Stimulated activated CD4-positive, alpha-beta T cell treated with anti-CD3 and anti-CD28 coated beads, Interleukin-4, amount 100 ng/mL, for 48 hours (primary cell): ENCODE measurements around the gene RAB18.
"Not testable (repeated sequence)": the region's sequence is repeated elsewhere in the genome, so short reads cannot be mapped to it uniquely, and the experiment has no call there.

Experiments
- DNase-seq, 2 donors: peaks; one replicate each; pipeline ENCODE4 v3.0.0-alpha.2; 2020; ENCODE audit warnings: low read depth in 2 of 2

RAB18 gene

DNA sequence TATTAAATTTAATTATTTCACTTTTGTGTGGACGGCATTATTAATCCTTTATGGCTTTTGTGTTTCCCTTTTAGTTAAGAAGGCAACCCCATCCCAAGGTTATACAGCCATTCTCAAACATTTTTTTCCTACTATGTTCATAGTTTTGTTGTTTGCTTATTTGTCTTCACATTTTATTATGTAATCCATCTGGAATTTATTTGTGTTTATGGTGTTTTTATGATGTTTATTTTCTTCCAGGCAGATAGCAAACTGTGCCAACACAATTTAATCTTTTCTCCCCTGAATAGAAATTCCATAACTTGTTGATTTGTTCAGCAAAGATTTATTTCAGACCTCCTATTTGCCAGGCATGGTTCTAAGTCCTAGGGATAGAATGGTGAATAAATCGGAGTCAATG is 42.9 kb downstream of the RAB18 start:
- no peak for DNase-seq

DNA sequence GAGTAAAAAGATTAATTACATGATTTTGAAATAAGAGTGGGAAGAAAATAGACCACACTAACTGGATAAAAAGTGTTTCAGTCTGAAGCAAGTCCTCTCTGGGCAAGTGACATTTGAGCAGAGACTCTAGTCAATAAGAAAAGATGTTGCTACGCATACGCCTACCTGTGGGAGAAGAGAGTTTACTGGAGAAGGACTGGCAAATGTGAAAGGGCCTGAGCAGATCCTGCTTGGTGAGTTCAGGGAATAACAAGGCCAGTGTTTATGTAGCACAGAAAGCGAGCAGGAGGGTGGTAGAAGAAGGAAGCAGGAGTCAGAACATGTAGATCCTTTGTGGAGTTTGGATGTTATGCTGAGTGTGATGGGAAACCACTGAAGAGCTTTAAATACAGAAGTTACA is 43.4 kb downstream of the RAB18 start:
- no peak for DNase-seq

DNA sequence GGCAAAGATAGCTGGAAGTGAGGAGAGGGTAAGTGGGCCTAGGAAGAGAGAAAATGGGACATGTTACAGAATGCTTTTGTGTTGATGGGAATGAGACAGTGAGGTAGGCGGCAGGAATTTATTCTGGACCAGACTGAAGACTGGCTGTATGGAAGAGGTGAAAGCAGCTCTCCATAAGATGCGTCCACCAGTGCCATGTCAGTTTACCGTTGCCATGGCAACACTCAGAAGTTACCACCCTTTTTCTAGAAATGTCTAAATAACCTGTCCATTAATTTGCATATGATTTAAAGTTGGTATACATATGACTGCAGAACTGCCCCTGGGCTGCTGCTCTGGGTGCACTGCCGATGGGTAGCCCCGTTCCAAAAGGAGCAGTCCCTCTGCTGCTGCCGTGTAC is 46.7 kb downstream of the RAB18 start:
- no peak for DNase-seq

DNA sequence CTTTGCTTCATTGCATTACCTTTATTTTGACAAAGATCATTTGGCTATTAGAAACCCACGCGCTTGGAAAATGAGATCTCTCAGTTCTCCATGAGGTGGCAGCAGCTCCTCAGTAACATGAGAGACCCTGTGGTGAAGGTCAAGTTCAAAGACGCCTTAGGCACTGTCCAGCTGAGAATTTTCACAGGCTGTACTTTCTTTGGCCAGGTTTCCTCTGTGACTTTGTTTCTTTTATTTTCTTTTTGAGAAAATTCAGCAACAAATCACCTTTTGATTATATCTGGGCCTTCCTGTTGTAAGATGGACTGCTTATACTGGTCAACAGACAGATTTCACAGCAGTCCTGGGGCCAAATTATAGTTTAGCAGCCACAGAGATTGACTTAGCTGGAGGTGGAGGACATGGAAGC is 54.5 kb downstream of the RAB18 start:
- no peak for DNase-seq

DNA sequence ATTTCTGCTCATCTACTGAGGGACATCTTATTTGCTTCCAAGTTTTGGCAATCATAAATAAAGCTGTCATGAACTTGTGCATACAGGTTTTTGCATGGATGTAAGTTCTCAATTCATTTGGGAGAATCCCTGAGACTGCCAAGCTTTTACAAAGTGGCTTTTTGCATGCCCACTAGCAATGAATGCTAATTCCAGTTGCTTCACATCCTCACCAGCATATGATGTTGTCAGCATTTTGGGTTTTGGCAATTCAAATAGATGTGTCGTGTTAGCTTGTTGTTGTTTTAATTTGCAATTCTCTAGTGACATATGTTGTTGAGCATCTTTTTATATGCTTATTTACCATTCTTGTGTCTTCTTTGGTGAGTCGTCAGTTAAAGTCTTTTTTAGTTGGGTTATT is 57.2 kb downstream of the RAB18 start:
- no peak for DNase-seq

DNA sequence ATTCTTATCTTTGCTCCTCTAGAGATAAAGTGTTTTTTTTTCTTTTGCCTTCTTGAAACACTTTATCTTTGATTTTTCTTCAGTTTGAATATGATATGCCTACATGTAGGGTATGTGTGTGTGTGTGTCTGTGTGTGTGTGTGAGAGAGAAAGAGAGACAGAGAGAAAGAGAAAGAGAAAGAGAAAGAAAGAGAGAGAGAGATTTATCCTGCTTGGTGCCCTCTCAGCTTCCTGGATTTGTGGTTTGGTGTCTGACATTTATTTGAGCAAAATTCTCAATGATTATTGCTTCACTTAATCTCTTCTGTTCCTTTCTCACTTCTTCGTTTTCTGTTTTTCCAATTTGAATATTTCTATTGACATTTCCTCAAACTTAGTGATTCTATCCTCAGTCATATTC is 60.3 kb downstream of the RAB18 start:
- DNase-seq, result no peak

DNA sequence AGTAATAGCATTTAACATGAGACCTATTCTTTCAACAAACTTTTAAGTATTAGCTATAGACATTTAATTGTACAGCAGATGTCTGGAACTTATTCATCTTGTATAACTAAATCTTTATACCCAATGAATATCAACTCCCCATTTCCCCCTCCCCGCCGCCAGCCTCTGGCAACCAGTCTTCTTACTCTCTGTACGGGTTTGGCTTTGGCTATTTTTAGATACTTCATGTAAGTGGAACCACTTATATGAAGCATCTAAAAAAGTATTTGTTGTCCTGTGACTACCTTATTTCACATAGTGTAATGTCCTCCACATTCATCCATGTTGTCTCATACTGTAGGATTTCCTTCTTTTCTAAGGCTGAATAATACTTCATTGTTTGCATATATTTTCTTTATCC is 60.8 kb downstream of the RAB18 start:
- DNase-seq, result no peak

DNA sequence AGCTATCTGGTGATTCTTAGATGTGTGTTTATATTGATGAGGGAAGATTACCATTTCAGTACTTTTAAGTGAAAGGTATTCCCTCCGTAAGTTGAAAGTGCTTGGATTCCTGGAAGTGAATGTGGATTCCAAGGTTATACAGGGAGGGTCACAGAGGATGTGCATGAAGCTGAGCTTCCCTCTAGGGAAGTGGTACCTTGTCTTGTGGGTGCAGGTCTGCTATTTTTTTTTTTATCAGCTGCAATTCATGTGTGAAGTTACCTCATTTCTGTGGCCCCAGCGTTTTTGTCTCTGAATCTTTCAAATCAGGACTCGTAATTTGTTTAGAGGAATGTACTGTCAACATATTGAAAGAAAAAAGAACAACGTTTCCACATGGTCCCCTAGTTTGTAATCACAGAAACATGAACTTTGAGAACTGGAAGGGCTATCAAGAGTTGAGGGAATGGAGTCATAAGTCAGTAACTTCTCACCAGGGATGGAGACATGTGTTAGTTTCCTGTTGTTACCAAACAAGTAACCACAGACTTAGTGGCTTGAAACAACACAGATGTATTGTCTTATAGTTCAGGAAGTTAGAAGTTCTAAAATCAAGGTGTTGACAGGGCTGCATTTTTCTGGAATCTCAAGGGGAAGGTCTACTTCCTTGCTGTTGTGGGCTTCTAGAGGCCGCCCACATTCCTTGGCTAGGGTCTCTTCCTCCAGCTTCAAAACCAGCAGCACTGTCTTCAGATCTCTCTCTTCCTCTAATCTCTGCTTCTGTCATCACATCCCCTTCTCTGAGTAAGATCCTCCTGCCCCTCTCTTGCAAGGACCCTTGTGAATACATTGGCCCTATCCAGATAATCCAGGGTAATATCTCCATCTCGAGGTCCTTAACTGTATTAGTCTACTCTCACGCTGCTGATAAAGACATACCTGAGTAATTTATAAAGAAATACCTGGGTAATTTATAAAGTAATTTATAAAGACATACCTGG is 64.4 kb downstream of the RAB18 start:
- DNase-seq, result no peak

DNA sequence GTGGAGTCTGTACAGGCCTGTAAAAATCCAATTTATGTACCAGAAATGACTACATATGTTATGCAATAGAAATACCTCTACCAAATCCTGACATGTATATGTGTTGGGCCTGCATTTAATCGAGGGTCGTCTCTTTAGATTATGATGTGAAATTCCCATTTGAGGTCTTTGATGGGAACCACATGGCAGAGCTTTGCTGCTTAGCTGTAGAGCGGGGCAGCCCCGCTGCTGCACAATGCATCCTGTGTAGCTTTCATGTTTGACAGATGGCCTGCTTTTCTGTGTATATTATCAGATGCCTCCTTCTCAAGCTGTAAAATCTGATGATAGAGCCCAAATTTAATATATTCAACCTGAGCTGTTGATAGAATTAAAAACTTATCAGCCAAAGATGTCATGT is 65.8 kb downstream of the RAB18 start:
- no peak for DNase-seq

DNA sequence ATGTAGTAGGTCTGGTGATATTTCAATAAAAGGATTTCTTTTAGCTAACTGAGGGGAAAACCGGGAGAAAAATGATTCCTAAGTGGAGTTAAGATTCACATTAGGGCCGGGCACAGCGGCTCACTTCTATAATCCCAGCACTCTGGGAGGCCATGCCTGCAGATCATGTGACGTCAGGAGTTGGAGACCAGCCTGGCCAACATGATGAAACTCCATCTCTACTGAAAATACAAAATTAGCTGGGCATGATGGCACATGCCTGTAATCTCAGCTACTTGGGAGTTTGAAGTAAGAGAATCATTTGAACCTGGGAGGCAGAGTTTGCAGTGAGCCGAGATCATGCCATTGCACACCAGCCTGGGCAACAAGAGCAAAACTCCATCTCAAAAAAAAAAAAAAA is 72.9 kb downstream of the RAB18 start:
- DNase-seq, result not testable (repeated sequence)

DNA sequence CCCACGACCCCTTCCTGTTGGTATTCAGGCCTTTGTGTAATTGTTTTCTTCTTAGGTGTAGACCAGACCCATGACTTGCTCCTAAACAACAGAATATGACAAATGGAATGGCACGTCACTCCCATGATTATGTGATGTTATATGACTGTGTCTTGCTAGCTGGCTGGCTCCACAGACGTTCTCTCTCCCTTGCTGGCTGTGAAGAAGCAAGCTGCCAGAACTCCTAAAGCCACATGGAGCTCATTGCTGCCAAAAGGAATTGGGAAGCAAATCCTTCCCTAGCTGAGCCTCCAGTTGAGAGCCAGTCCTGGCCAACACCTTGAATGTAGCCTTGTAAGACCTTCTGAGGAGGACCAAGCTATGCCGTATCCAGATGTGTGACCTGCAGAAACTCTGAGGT is 74.2 kb downstream of the RAB18 start:
- no peak for DNase-seq

DNA sequence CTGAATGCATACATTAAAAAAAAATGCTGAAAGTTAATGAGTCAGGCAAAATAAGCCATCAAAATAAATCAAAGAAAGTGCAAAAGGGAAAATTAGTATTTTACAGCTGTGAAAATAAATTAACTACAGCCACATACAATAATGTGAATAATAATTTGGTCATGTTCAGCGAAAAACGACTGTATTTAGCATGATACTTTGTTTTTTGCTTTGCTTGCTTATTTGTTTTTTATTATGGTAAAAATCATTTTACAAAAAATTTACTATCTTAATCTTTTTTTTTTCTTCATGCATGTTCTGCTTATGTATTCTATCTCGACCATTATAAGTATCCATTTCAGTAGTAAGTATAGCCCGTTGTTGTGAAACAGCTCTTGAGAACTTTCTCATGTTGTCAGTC is 77.1 kb downstream of the RAB18 start:
- no peak for DNase-seq

DNA sequence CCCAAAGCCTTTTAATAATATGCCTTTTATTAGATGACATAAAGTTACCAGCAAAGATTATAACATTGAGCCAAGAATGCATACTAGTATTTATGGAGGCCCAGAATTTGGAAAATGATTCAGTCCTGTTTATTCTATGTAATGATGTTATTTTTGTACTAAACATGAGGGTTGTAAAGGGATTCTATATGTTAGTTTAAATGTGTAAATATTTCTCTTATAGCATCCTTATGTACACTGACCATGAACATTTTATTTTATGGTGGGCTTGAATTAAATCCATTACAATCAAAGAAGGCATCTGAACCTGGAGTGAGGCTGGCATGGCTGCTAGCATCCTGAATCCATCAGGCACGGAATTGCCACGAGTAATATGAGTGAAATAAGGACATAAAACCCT is 80.2 kb downstream of the RAB18 start:
- DNase-seq, result no peak
